HG03520 (cell line): ENCODE results near the gene TSPEAR.
"Not testable (repeated sequence)": the region's sequence is repeated elsewhere in the genome, so short reads cannot be mapped to it uniquely, and the experiment has no call there.

Source experiments
- ATAC-seq: cut with Tn5 transposase; IDR thresholded peaks from one replicate; pipeline ENCODE4 v1.9.1; 2021; ENCODE audit warnings: mild to moderate bottlenecking, moderate library complexity; ENCODE audit not compliant: unreplicated experiment

The TSPEAR gene

GRCh38 chr21:44636209-44637017 is 75.0 kb downstream of the TSPEAR start:
- ATAC-seq, result no peak

GRCh38 chr21:44632067-44632466 is 79.3 kb downstream of the TSPEAR start:
- ATAC-seq, result no peak

GRCh38 chr21:44630440-44630839 is 80.9 kb downstream of the TSPEAR start:
- ATAC-seq, result no peak

- no peak for ATAC-seq
Observed at GRCh38 chr21:44628707-44629391, 82.5 kb downstream of the TSPEAR start.

- ATAC-seq, result not testable (repeated sequence)
Observed at GRCh38 chr21:44627831-44628233, 83.5 kb downstream of the TSPEAR start.

GRCh38 chr21:44627181-44627822 is 84.1 kb downstream of the TSPEAR start:
- not testable (repeated sequence) for ATAC-seq

- no peak for ATAC-seq
Observed at GRCh38 chr21:44626673-44627143, 84.7 kb downstream of the TSPEAR start, which contains the start of gene KRTAP10-9. Gene KRTAP10-9, plus strand, starts transcription at chr21:44627093. Its CDS starts 79 bp downstream, at chr21:44627172.

GRCh38 chr21:44626262-44626661 is 85.1 kb downstream of the TSPEAR start:
- ATAC-seq, result no peak

GRCh38 chr21:44625756-44626155 is 85.6 kb downstream of the TSPEAR start:
- no peak for ATAC-seq

GRCh38 chr21:44623575-44623974 is 87.8 kb downstream of the TSPEAR start:
- no peak for ATAC-seq

GRCh38 chr21:44619886-44620285 is 91.5 kb downstream of the TSPEAR start:
- no peak for ATAC-seq

GRCh38 chr21:44618909-44619308 is 92.5 kb downstream of the TSPEAR start:
- ATAC-seq, result no peak

GRCh38 chr21:44618504-44618903 is 92.9 kb downstream of the TSPEAR start:
- no peak for ATAC-seq

GRCh38 chr21:44617071-44617501 is 94.3 kb downstream of the TSPEAR start:
- no peak for ATAC-seq

GRCh38 chr21:44616591-44616926 is 94.8 kb downstream of the TSPEAR start:
- ATAC-seq, result no peak

- no peak for ATAC-seq
Observed at GRCh38 chr21:44615911-44616590, 95.3 kb downstream of the TSPEAR start.

- no peak for ATAC-seq
Observed at GRCh38 chr21:44615466-44615865, 95.9 kb downstream of the TSPEAR start.

GRCh38 chr21:44614961-44615391 is 96.4 kb downstream of the TSPEAR start:
- ATAC-seq, result no peak

- ATAC-seq, result no peak
Observed at GRCh38 chr21:44614161-44614631, 97.2 kb downstream of the TSPEAR start.

GRCh38 chr21:44613386-44614155 is 97.8 kb downstream of the TSPEAR start:
- ATAC-seq, result no peak
